ENCODE measurements around the gene MYLK.

DNA sequence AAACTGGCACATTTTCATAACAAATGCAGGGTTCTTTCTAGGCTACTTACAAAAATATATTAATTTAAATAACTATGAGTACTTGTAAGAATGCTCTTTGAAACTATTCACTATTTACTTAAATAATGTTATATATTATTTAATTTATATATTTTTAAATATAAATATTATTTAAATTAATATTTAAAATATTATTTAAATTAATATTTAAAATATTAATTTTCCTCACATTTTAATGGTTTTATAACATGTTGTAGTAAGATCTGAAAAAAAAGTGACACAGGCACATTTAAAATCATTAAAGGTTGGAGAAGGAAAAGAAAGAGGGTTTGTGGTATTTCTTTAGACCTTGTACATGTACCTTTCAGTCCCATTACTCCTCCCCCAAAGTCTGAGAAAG is 42.3 kb upstream of the MYLK start:
- TF ChIP-seq SPI1 (IDR thresholded peaks at IDR 0.05; ENCODE audit: borderline replicate concordance, insufficient read depth, low read depth, low read length) (no peak), POLR2A (IDR thresholded peaks at IDR 0.05; ENCODE audit: low read depth, low read length) (no peak), SIN3A (IDR thresholded peaks at IDR 0.05; ENCODE audit: low read depth, low read length) (no peak), TAF1 (IDR thresholded peaks at IDR 0.05; ENCODE audit: borderline replicate concordance, low read depth, low read length) (no peak), ZNF24 (IDR thresholded peaks at IDR 0.05) (no peak), NFIC (IDR thresholded peaks at IDR 0.05; ENCODE audit: low read depth, low read length) (no peak), EGR1 (IDR thresholded peaks at IDR 0.05; ENCODE audit: borderline replicate concordance in 1 of 2, low read depth in 2 of 2, low read length in 2 of 2) (no peak), EP300 (IDR thresholded peaks at IDR 0.05; ENCODE audit: borderline replicate concordance in 1 of 2, control insufficient read depth in 1 of 2, low read depth in 2 of 2, low read length in 2 of 2) (no peak), SUZ12 (IDR thresholded peaks at IDR 0.05; ENCODE audit: unreplicated experiment) (no peak), POLR2AphosphoS5 (IDR thresholded peaks at IDR 0.05; ENCODE audit: low read length) (no peak)
- TF ChIP-seq, protein P1, sequence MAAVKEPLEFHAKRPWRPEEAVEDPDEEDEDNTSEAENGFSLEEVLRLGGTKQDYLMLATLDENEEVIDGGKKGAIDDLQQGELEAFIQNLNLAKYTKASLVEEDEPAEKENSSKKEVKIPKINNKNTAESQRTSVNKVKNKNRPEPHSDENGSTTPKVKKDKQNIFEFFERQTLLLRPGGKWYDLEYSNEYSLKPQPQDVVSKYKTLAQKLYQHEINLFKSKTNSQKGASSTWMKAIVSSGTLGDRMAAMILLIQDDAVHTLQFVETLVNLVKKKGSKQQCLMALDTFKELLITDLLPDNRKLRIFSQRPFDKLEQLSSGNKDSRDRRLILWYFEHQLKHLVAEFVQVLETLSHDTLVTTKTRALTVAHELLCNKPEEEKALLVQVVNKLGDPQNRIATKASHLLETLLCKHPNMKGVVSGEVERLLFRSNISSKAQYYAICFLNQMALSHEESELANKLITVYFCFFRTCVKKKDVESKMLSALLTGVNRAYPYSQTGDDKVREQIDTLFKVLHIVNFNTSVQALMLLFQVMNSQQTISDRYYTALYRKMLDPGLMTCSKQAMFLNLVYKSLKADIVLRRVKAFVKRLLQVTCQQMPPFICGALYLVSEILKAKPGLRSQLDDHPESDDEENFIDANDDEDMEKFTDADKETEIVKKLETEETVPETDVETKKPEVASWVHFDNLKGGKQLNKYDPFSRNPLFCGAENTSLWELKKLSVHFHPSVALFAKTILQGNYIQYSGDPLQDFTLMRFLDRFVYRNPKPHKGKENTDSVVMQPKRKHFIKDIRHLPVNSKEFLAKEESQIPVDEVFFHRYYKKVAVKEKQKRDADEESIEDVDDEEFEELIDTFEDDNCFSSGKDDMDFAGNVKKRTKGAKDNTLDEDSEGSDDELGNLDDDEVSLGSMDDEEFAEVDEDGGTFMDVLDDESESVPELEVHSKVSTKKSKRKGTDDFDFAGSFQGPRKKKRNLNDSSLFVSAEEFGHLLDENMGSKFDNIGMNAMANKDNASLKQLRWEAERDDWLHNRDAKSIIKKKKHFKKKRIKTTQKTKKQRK (IDR thresholded peaks at IDR 0.05; ENCODE audit: low read depth, low read length) = no peak
- TF ChIP-seq, protein P2, sequence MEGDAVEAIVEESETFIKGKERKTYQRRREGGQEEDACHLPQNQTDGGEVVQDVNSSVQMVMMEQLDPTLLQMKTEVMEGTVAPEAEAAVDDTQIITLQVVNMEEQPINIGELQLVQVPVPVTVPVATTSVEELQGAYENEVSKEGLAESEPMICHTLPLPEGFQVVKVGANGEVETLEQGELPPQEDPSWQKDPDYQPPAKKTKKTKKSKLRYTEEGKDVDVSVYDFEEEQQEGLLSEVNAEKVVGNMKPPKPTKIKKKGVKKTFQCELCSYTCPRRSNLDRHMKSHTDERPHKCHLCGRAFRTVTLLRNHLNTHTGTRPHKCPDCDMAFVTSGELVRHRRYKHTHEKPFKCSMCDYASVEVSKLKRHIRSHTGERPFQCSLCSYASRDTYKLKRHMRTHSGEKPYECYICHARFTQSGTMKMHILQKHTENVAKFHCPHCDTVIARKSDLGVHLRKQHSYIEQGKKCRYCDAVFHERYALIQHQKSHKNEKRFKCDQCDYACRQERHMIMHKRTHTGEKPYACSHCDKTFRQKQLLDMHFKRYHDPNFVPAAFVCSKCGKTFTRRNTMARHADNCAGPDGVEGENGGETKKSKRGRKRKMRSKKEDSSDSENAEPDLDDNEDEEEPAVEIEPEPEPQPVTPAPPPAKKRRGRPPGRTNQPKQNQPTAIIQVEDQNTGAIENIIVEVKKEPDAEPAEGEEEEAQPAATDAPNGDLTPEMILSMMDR (IDR thresholded peaks at IDR 0.05 in 2 of 3, conservative IDR thresholded peaks at IDR 0.05 in 1 of 3; ENCODE audit: control insufficient read depth in 2 of 3, extremely low read depth in 1 of 3, insufficient read depth in 1 of 3, low read depth in 3 of 3, low read length in 3 of 3) = no peak
- TF ChIP-seq, protein P3, sequence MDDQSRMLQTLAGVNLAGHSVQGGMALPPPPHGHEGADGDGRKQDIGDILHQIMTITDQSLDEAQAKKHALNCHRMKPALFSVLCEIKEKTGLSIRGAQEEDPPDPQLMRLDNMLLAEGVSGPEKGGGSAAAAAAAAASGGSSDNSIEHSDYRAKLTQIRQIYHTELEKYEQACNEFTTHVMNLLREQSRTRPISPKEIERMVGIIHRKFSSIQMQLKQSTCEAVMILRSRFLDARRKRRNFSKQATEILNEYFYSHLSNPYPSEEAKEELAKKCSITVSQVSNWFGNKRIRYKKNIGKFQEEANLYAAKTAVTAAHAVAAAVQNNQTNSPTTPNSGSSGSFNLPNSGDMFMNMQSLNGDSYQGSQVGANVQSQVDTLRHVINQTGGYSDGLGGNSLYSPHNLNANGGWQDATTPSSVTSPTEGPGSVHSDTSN (IDR thresholded peaks at IDR 0.05; ENCODE audit: insufficient replicate concordance, low read depth, low read length) = no peak
